ENCODE results near the gene IL17REL.

IL17REL gene

DNA sequence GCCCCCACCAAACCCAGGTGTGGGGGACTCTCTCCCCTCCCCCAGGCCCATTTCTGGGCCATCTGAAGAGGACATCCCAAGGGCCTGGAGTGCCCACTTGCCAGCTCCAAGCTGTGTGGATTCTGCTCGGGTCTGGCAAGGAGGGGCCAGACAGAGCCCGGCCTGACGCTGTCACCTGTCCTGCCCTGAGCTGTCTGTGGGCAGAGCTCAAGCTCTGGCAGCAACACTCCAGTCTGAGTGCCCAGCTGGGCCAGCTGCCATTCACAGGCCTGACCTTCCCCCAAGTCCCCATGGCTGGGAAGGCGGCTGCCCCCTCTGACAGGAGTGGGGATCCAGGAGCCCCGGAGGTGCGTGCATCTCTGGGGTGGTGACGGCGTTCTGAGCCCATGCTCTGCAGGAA is 58.2 kb downstream of the IL17REL start:
- no peak for TF ChIP-seq CTCF (conservative IDR thresholded peaks at IDR 0.05)
- H3K27ac ChIP-seq = no peak overlapping the region

DNA sequence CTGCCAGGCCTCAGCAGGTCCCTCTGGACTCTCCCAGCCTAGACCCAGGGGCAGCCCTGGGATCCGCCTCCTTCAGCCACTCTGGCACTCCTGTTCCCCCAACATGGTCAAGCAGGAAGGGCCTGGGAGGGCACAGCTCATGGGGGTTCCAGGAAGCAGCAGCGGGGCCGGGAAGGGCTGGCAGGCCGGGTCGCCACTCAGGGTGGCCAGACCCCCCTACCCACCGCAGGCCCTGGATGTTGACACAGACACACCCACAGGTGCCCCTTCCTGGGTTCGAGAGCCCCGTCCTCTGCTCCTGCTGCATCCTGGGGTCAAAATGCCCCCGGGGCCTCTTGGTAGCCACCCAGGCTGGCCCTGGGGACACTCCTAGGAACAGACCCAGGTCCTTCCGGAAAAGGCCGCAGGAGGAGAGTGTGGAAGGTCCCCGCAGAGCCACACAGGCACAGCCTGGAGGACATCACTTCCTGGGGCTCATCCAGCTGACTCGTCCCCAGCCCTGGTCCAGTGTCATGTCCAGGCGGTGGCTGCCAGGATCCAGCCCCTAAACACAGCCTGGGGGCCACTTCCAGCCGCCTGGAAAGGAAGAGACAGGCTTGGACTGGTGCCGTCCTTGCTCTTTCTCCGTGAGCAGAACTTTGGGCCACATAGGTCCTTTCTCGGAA is 58.8 kb downstream of the IL17REL start:
- no peak for TF ChIP-seq CTCF (conservative IDR thresholded peaks at IDR 0.05)
- no peak overlapping the region for H3K27ac ChIP-seq

DNA sequence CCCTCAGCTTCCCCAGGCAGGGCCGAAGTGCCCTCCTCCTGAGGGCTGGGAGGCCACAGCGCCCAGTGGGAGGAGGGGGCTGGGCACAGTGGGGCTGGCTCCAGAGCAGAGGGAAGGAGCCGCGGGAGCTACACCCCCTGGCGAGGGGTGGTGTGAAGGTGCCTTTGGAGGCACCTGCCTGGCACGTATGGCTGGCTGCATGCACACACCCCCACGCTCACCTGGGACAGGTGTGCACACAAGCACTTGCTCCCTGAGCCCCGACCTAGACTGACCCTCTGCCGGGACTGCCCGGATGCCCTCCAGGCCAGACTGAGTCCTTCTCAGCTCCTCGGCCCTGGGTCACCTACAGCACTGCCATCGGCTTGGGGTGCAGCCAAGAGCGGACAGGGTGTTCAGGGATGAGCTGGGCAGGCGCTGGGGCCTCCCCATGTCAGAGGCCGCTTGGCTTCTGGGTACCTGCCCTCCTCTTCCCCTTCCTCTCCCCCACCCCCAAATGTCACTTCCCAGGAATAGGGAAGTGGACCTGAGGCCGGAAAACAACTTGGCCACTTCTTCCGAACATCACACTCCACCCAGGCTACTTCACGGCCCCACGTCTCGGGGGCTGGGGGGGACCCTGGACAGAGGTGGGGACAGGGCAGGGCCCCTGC is 59.4 kb downstream of the IL17REL start:
- H3K27ac ChIP-seq = peak overlapping the region; percentile 92; the same call in 1 of the 2 replicates
- no peak for TF ChIP-seq CTCF (conservative IDR thresholded peaks at IDR 0.05)

- no peak for TF ChIP-seq CTCF (conservative IDR thresholded peaks at IDR 0.05)
These were observed 60.3 kb downstream of the IL17REL start for GRCh38 chr22:49951986-49952896.

GRCh38 chr22:49951678-49951985 is 60.9 kb downstream of the IL17REL start:
- no peak for TF ChIP-seq CTCF (conservative IDR thresholded peaks at IDR 0.05)

More at GRCh38 chr22:49951986-49952896, 60.3 kb downstream of the IL17REL start:
- peak overlapping the region; percentile 92 for H3K27ac ChIP-seq

GRCh38 chr22:49951000-49951677 is 61.4 kb downstream of the IL17REL start:
- H3K27ac ChIP-seq = peak overlapping the region; percentile 92
- no peak for TF ChIP-seq CTCF (conservative IDR thresholded peaks at IDR 0.05)

More at GRCh38 chr22:49951678-49951985, 60.9 kb downstream of the IL17REL start:
- peak overlapping the region; percentile 92 for H3K27ac ChIP-seq

Data from VCaP (cell line).